HepG2 (cell line): ENCODE data around the gene SERPINB10. TPM values are rescaled to one million over a fixed set of nuclear protein-coding genes. Genes with fewer than 3 reads are reported as not detected.

Source experiments
- EEA1 ChIP-seq: sonication (generic); formaldehyde crosslinking; IDR thresholded peaks from 2 replicates; pipeline ENCODE4 v1.5.1; 2020; ENCODE audit warnings: mild to moderate bottlenecking, missing genetic modification reagents, borderline replicate concordance
- EED ChIP-seq: sonication (generic); formaldehyde crosslinking; IDR thresholded peaks from 2 replicates; pipeline ENCODE4 v1.5.0; 2020; ENCODE audit warnings: mild to moderate bottlenecking, missing genetic modification reagents
- ELF1 ChIP-seq: sonication (generic); formaldehyde crosslinking; IDR thresholded peaks from 2 replicates; pipeline ENCODE4 v1.4.0; 2020; ENCODE audit warnings: missing genetic modification reagents
- ETV6 ChIP-seq: sonication (generic); formaldehyde crosslinking; conservative IDR thresholded peaks from 2 replicates; pipeline ENCODE4 v1.4.0; 2020; ENCODE audit warnings: missing genetic modification reagents
- GABPA ChIP-seq, 2 experiments: IDR thresholded peaks; 2 replicates each; pipeline ENCODE4 v1.6.1; 2011 to 2016; ENCODE audit warnings: low read depth in 2 of 2, low read length in 1 of 2, missing biosample characterization in 1 of 2, missing genetic modification characterization in 1 of 2
- HNRNPLL ChIP-seq: fragments of 200-400 bp; formaldehyde crosslinking; IDR thresholded peaks from 2 replicates; pipeline ENCODE4 v1.6.1; 2017; ENCODE audit warnings: mild to moderate bottlenecking, low read depth, low read length; ENCODE audit not compliant: poor library complexity, severe bottlenecking
- KDM4B ChIP-seq: sonication (generic); formaldehyde crosslinking; IDR thresholded peaks from 2 replicates; pipeline ENCODE4 v1.4.0; 2020; ENCODE audit warnings: missing genetic modification reagents
- KLF16 ChIP-seq, 2 experiments: sonication (generic) in 1 of 2; formaldehyde crosslinking in 1 of 2; IDR thresholded peaks; 2 replicates each; pipeline versions ENCODE4 v1.6.1 to v1.8.0; 2016 to 2023; ENCODE audit warnings: missing genetic modification reagents in 2 of 2, missing compliant biosample characterization in 1 of 2
- NR2C2 ChIP-seq: sonication (generic); formaldehyde crosslinking; IDR thresholded peaks from 2 replicates; pipeline ENCODE4 v1.4.0; 2020; ENCODE audit warnings: missing genetic modification reagents, mild to moderate bottlenecking, moderate library complexity, borderline replicate concordance
- PRMT3 ChIP-seq: sonication (generic); formaldehyde crosslinking; IDR thresholded peaks from 2 replicates; pipeline ENCODE4 v1.8.1; 2022; ENCODE audit warnings: low read depth, mild to moderate bottlenecking, moderate library complexity, missing genetic modification reagents, borderline replicate concordance
- RFX3 ChIP-seq: IDR thresholded peaks from 2 replicates; pipeline ENCODE4 v1.6.1; 2016; ENCODE audit warnings: missing biosample characterization, missing genetic modification reagents
- SP1 ChIP-seq, 2 experiments: fragments of 450-650 bp in 1 of 2; sonication (generic) in 1 of 2; formaldehyde crosslinking in 1 of 2; IDR thresholded peaks; 2 replicates each; pipeline versions ENCODE4 v1.4.0 to v1.6.1; 2016 to 2020; ENCODE audit warnings: missing genetic modification reagents in 1 of 2
- SP140L ChIP-seq: sonication (generic); formaldehyde crosslinking; IDR thresholded peaks from 2 replicates; pipeline ENCODE4 v1.4.0; 2020; ENCODE audit warnings: missing genetic modification reagents, borderline replicate concordance
- ZNF101 ChIP-seq: sonication (generic); formaldehyde crosslinking; IDR thresholded peaks from 2 replicates; pipeline ENCODE4 v1.4.0; 2020; ENCODE audit warnings: mild to moderate bottlenecking, low read depth, missing genetic modification reagents, borderline replicate concordance
- ZNF274 ChIP-seq: sonication (generic); formaldehyde crosslinking; IDR thresholded peaks from 2 replicates; pipeline ENCODE4 v1.5.1; 2020; ENCODE audit warnings: mild to moderate bottlenecking, missing genetic modification reagents
- ZNF367 ChIP-seq: sonication (generic); formaldehyde crosslinking; IDR thresholded peaks from 2 replicates; pipeline ENCODE4 v1.4.0; 2020; ENCODE audit warnings: missing genetic modification reagents, borderline replicate concordance
- ZNF543 ChIP-seq: sonication (generic); formaldehyde crosslinking; IDR thresholded peaks from 2 replicates; pipeline ENCODE4 v1.4.0; 2020; ENCODE audit warnings: mild to moderate bottlenecking, missing genetic modification reagents
- polyA plus RNA-seq, 8 experiments: library from polyadenylated mRNA; depleted of rRNA in 3 of 8; stranded (reverse) in 7 of 8; unstranded in 1 of 8; fragments of >200 nt; fragmentation: Illumina TruSeq in 4 of 8; extraction: Trizol in 4 of 8; gene quantifications; 2 replicates each; pipeline versions ENCODE4 v1.2.1 to v1.2.3, GENCODE V29; 2011 to 2016; ENCODE audit warnings: low read depth in 4 of 8, missing spikeins in 1 of 8, mixed read lengths in 1 of 8; ENCODE audit not compliant: insufficient read depth in 1 of 8
- total RNA-seq, 5 experiments: library from RNA; depleted of rRNA; stranded (reverse); fragments of >200 nt; fragmentation: Illumina TruSeq; extraction: Trizol; gene quantifications; 2 replicates each; pipeline ENCODE4 v1.2.3, GENCODE V29; 2016; ENCODE audit warnings: low read depth in 1 of 5
- TF ChIP-seq, protein P1 (sequence below): sonication (generic); formaldehyde crosslinking; IDR thresholded peaks from 2 replicates; pipeline ENCODE4 v1.5.1; 2020; ENCODE audit warnings: mild to moderate bottlenecking, missing genetic modification reagents, borderline replicate concordance
- TF ChIP-seq, protein P2 (sequence below): IDR thresholded peaks from 2 replicates; pipeline ENCODE4 v1.6.1; 2016
- TF ChIP-seq, protein P3 (sequence below): sonication (generic); formaldehyde crosslinking; IDR thresholded peaks from 2 replicates; pipeline ENCODE4 v1.8.0; 2022; ENCODE audit warnings: missing genetic modification reagents, low read depth, mild to moderate bottlenecking, borderline replicate concordance
- TF ChIP-seq, protein P4 (sequence below): sonication (generic); formaldehyde crosslinking; IDR thresholded peaks from 2 replicates; pipeline ENCODE4 v1.5.0; 2020; ENCODE audit warnings: mild to moderate bottlenecking, missing genetic modification reagents
- TF ChIP-seq, protein P5 (sequence below): sonication (generic); formaldehyde crosslinking; IDR thresholded peaks from 2 replicates; pipeline ENCODE4 v1.4.0; 2020; ENCODE audit warnings: missing genetic modification reagents

Gene SERPINB10
- total and polyA plus RNA-seq, 2 of the 13 experiments (the other 11 are each of a cell fraction or from before 2014, with no cell fraction given): not detected

DNA sequence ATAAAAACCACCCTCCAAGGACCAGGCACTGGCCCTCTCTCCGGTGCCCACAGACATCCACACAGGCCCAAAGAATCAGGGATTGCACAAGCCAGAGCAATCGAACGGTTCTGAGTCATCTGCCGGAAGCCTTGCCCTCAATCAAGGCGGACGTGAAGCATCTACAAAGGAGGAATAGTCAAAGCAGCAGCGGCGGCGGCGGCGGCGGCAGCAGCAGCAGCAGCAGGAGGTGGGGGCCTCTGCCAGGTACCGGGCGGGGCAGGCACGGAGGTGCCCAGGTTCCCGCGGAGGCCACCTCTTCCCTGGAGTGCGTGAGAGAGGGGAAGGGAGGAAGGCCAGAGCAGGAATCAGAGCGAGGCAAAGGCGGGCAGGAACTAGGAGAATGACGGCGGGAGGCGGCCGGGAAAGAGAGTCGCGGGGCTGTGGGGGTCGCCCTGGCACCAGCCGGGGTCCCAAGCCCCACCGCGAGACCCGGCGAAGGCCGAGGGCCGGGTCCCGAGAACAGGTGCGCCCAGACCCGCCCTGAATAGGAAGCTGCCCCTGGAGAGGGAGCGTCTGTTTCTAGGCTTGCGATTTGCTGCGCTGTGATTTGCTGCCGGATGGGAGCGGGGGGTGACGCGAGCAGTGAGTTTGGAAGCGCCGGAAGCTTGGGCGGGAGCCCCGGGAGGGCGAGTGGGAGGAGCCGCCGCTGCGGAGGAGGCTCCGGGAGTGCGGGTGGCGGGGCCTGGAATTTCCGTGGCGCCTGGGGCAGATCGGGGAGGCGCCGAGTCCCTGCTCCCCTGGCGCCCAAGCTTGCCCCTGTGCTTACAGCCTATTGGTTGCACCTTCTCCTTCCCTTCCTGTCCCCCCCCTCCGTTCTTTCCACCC is 62.4 kb downstream of the SERPINB10 start, which contains the start of gene SERPINB8 (continued):
- TF ChIP-seq ZNF367 (CRISPR knock-in tag): no peak
- TF ChIP-seq NR2C2 (CRISPR knock-in tag): peak; percentile 56
- TF ChIP-seq ZNF101: no peak
- TF ChIP-seq, protein P1, sequence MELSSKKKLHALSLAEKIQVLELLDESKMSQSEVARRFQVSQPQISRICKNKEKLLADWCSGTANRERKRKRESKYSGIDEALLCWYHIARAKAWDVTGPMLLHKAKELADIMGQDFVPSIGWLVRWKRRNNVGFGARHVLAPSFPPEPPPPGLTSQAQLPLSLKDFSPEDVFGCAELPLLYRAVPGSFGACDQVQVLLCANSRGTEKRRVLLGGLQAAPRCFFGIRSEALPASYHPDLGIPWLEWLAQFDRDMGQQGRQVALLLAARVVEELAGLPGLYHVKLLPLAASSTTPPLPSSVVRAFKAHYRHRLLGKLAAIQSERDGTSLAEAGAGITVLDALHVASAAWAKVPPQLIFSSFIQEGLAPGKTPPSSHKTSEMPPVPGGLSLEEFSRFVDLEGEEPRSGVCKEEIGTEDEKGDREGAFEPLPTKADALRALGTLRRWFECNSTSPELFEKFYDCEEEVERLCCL (CRISPR knock-in tag): no peak
- peak; percentile 23; the same call in 1 of the 2 replicates for TF ChIP-seq EEA1
- TF ChIP-seq HNRNPLL: peak; percentile 49
- TF ChIP-seq, protein P2, sequence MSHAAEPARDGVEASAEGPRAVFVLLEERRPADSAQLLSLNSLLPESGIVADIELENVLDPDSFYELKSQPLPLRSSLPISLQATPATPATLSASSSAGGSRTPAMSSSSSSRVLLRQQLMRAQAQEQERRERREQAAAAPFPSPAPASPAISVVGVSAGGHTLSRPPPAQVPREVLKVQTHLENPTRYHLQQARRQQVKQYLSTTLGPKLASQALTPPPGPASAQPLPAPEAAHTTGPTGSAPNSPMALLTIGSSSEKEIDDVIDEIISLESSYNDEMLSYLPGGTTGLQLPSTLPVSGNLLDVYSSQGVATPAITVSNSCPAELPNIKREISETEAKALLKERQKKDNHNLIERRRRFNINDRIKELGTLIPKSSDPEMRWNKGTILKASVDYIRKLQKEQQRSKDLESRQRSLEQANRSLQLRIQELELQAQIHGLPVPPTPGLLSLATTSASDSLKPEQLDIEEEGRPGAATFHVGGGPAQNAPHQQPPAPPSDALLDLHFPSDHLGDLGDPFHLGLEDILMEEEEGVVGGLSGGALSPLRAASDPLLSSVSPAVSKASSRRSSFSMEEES (CRISPR knock-in tag): no peak
- TF ChIP-seq GABPA (IDR thresholded peaks at IDR 0.05; ENCODE audit: low read depth, low read length): peak; percentile 63
- peak; percentile 87 for TF ChIP-seq GABPA (CRISPR knock-in tag; IDR thresholded peaks at IDR 0.05; ENCODE audit: low read depth)
- TF ChIP-seq, protein P3, sequence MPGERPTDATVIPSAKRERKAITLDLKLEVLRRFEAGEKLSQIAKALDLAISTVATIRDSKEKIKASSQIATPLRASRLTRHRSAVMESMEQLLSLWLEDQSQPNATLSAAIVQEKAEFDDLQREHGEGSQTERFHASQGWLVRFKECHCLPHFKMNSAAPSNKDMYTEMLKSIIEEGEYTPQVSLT (CRISPR knock-in tag): no peak
- TF ChIP-seq, protein P4, sequence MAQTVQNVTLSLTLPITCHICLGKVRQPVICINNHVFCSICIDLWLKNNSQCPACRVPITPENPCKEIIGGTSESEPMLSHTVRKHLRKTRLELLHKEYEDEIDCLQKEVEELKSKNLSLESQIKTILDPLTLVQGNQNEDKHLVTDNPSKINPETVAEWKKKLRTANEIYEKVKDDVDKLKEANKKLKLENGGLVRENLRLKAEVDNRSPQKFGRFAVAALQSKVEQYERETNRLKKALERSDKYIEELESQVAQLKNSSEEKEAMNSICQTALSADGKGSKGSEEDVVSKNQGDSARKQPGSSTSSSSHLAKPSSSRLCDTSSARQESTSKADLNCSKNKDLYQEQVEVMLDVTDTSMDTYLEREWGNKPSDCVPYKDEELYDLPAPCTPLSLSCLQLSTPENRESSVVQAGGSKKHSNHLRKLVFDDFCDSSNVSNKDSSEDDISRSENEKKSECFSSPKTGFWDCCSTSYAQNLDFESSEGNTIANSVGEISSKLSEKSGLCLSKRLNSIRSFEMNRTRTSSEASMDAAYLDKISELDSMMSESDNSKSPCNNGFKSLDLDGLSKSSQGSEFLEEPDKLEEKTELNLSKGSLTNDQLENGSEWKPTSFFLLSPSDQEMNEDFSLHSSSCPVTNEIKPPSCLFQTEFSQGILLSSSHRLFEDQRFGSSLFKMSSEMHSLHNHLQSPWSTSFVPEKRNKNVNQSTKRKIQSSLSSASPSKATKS: no peak
- TF ChIP-seq ETV6 (CRISPR knock-in tag): no peak
- TF ChIP-seq, protein P5, sequence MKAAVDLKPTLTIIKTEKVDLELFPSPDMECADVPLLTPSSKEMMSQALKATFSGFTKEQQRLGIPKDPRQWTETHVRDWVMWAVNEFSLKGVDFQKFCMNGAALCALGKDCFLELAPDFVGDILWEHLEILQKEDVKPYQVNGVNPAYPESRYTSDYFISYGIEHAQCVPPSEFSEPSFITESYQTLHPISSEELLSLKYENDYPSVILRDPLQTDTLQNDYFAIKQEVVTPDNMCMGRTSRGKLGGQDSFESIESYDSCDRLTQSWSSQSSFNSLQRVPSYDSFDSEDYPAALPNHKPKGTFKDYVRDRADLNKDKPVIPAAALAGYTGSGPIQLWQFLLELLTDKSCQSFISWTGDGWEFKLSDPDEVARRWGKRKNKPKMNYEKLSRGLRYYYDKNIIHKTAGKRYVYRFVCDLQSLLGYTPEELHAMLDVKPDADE: no peak
- no peak for TF ChIP-seq SP1 (IDR thresholded peaks at IDR 0.05)
- TF ChIP-seq SP1 (CRISPR knock-in tag; IDR thresholded peaks at IDR 0.05): no peak
- peak; percentile 64; the same call in 1 of the 2 replicates for TF ChIP-seq ELF1 (CRISPR knock-in tag)
- TF ChIP-seq PRMT3 (CRISPR knock-in tag): no peak
- TF ChIP-seq ZNF543 (CRISPR knock-in tag): peak; percentile 55; the same call in 1 of the 2 replicates
- TF ChIP-seq KDM4B (CRISPR knock-in tag): no peak
- peak in 1 of 2 experiments; percentile 45; a peak in 1 of 4 replicates for TF ChIP-seq KLF16 (CRISPR knock-in tag; IDR thresholded peaks at IDR 0.05)
- TF ChIP-seq ZNF274 (CRISPR knock-in tag): no peak
- no peak for TF ChIP-seq EED (CRISPR knock-in tag)
- TF ChIP-seq SP140L (CRISPR knock-in tag): no peak
- TF ChIP-seq RFX3 (CRISPR knock-in tag): no peak
